Ovary (tissue), 9 donors: Measurements from ENCODE around the gene PCSK5. TPM values are rescaled to one million over a fixed set of nuclear protein-coding genes. Genes with fewer than 3 reads are reported as not detected.

Source experiments
- DNase-seq, 5 donors: peaks; one replicate each; pipeline ENCODE4 v3.0.0-alpha.2; 2019 to 2020
- H3K27ac ChIP-seq, 2 donors: fragments of 200-600 bp; one replicate each; pipeline versions ENCODE4 v1.5.1 to v1.8.0; 2019 to 2022
- H3K27me3 ChIP-seq: fragments of 200-600 bp; one replicate; pipeline ENCODE4 v1.8.0; 2022
- H3K36me3 ChIP-seq: fragments of 200-600 bp; sonication (generic); one replicate; pipeline ENCODE4 v1.5.1; 2019
- H3K4me1 ChIP-seq: one replicate; pipeline ENCODE4 v1.8.1; 2013; ENCODE audit warnings: mild to moderate bottlenecking, moderate library complexity; ENCODE audit not compliant: insufficient read depth
- H3K4me3 ChIP-seq: fragments of 200-600 bp; sonication (generic); one replicate; pipeline ENCODE4 v1.5.1; 2017
- H3K9me3 ChIP-seq, 2 donors: fragments of 200-600 bp in 1 of 2; sonication (generic) in 1 of 2; one replicate each; pipeline versions ENCODE4 v1.5.1 to v1.8.1; 2013 to 2019; ENCODE audit warnings: mild to moderate bottlenecking in 1 of 2, moderate library complexity in 1 of 2
- CTCF ChIP-seq, 3 donors: fragments of 450-650 bp in 2 of 3; fragments of 200-600 bp in 1 of 3; IDR thresholded peaks; one replicate each; pipeline versions ENCODE4 v1.5.1 to v1.8.0; 2016 to 2022; ENCODE audit warnings: antibody characterized with exemption in 3 of 3, mild to moderate bottlenecking in 1 of 3
- EP300 ChIP-seq: sonication (generic); formaldehyde crosslinking; IDR thresholded peaks from one replicate; pipeline ENCODE4 v1.6.1; 2017; ENCODE audit warnings: antibody characterized with exemption
- POLR2A ChIP-seq: fragments of 450-650 bp; IDR thresholded peaks from one replicate; pipeline ENCODE4 v1.6.1; 2017; ENCODE audit warnings: antibody characterized with exemption, mild to moderate bottlenecking, moderate library complexity
- WGBS, 3 donors: extraction: QIAGEN DNeasy Blood & Tissue Kit in 1 of 3; methylation state at CpG; one replicate each; pipeline versions ENCODE4 v1.1.5 to v1.1.7; 2013 to 2017; 5-methylcytosine and 5-hydroxymethylcytosine counted together
- intact Hi-C, 4 donors: fragments of 100-400 bp; cut with DNase I; formaldehyde crosslinking; loops; one replicate each; pipeline versions ENCODE4 v1.11.0 to v1.15.1; 2022 to 2023
- polyA plus RNA-seq, 2 donors: library from polyadenylated mRNA; stranded (reverse); fragments of 200-250 nt in 1 of 2; fragments of 350-450 nt in 1 of 2; fragmentation: Illumina TruSeq in 1 of 2; extraction: RNeasy Lipid Tissue Mini Kit (QIAGEN cat#74804) in 1 of 2; gene quantifications; one replicate each; pipeline ENCODE4 v1.2.3, GENCODE V29; 2013 to 2014
- total RNA-seq, 7 donors: library from RNA; depleted of rRNA in 2 of 7; stranded (reverse); fragments of >200 nt in 2 of 7; fragmentation: NEBNext Ultra II Directional in 3 of 7; extraction: Animal tissue kit (Norgen Biotek cat#: 25700) in 3 of 7; gene quantifications; one replicate each; pipeline versions ENCODE4 v1.1.0 to v1.2.4, GENCODE V29; 2016 to 2023
- donor health status: DM: no; HTN: no; CAD: no; lungs with moderate emphysema.
- donor health status: DM: no; HTN: no; CAD: no.
- donor health status: Bipolar disorder and iron deficiency.
- donor health status: DM: yes; HTN: yes; CAD: no.
- donor health status: DM: no; HTN: no; CAD: no.
- donor health status: DM: yes; HTN: yes; CAD: no.

PCSK5 gene
- total and polyA plus RNA-seq, 9 donors: 12.7 to 41.8 (median 28.3) TPM

- no peak overlapping the region for H3K4me3 ChIP-seq
- H3K27me3 ChIP-seq: no peaks in the 10 kb centered on the region
- H3K9me3 ChIP-seq: no peaks in the 10 kb centered on the region
- no peak for DNase-seq
- H3K36me3 ChIP-seq: no peaks in the 10 kb centered on the region
- H3K4me1 ChIP-seq: peaks cover 11% of the 10 kb centered on the region
- TF ChIP-seq CTCF (IDR thresholded peaks at IDR 0.05) (no peak), POLR2A (no peak), EP300 (no peak)
- 92 to 95% (median 94%) methylated on average over 10 of the region's 10 CpGs for WGBS, 3 donors
- intact Hi-C loops: no loop called here
- H3K27ac ChIP-seq: no peak overlapping the region
These were observed 200.4 kb downstream of the PCSK5 start for GRCh38 chr9:76090909-76091308.

GRCh38 chr9:76092572-76092971 is 202.1 kb downstream of the PCSK5 start:
- Histone ChIP-seq H3K9me3 (no peaks in the 10 kb centered on the region), H3K27ac (no peak overlapping the region), H3K4me3 (no peak overlapping the region), H3K36me3 (no peaks in the 10 kb centered on the region), H3K4me1 (peaks cover 11% of the 10 kb centered on the region), H3K27me3 (no peaks in the 10 kb centered on the region)
- TF ChIP-seq CTCF (IDR thresholded peaks at IDR 0.05) (no peak), POLR2A (no peak), EP300 (no peak)
- intact Hi-C loops: no loop called here
- no peak for DNase-seq
- WGBS, 3 donors: 15 to 34% (median 16%) methylated on average over 4 of the region's 4 CpGs

- no peak for TF ChIP-seq POLR2A
- TF ChIP-seq EP300: no peak
- TF ChIP-seq CTCF (IDR thresholded peaks at IDR 0.05): no peak
- H3K27ac ChIP-seq: no peak overlapping the region
- H3K4me1 ChIP-seq: peaks cover 11% of the 10 kb centered on the region
- no peak overlapping the region for H3K4me3 ChIP-seq
- intact Hi-C loops: no loop called here
- WGBS, 3 donors: 92 to 97% (median 93%) methylated on average over 4 of the region's 4 CpGs
- H3K36me3 ChIP-seq: no peaks in the 10 kb centered on the region
- DNase-seq: no peak
- no peaks in the 10 kb centered on the region for H3K27me3 ChIP-seq
- no peaks in the 10 kb centered on the region for H3K9me3 ChIP-seq
These were observed 205.1 kb downstream of the PCSK5 start for GRCh38 chr9:76095585-76095984.

- Histone ChIP-seq H3K4me1 (peaks cover 9% of the 10 kb centered on the region), H3K27me3 (no peaks in the 10 kb centered on the region), H3K36me3 (no peaks in the 10 kb centered on the region), H3K9me3 (no peaks in the 10 kb centered on the region), H3K4me3 (no peak overlapping the region), H3K27ac (no peak overlapping the region)
- DNase-seq: no peak
- WGBS, 3 donors: 90 to 96% (median 92%) methylated on average over 8 of the region's 8 CpGs
- TF ChIP-seq POLR2A: no peak
- no peak for TF ChIP-seq EP300
- no peak for TF ChIP-seq CTCF (IDR thresholded peaks at IDR 0.05)
- intact Hi-C loops: no loop called here
These were observed 209.0 kb downstream of the PCSK5 start for GRCh38 chr9:76099516-76099915.

- intact Hi-C loops: loop anchor here in 1 of 4 donors (10.0 kb wide), 1 partner anchor 206 kb away; the partner anchor contains the start of gene PCSK5
- H3K9me3 ChIP-seq: no peaks in the 10 kb centered on the region
- WGBS, 3 donors: 11 to 21% (median 17%) methylated on average over 5 of the region's 5 CpGs
These were observed 210.6 kb downstream of the PCSK5 start for GRCh38 chr9:76101075-76101474.

More at GRCh38 chr9:76101075-76101474, 210.6 kb downstream of the PCSK5 start:
- no peak overlapping the region for H3K4me3 ChIP-seq
- peaks cover 12% of the 10 kb centered on the region for H3K4me1 ChIP-seq
- TF ChIP-seq POLR2A: no peak
- peak overlapping the region in 1 of 2 donors; percentile 20 for H3K27ac ChIP-seq
- no peak for DNase-seq
- no peaks in the 10 kb centered on the region for H3K27me3 ChIP-seq
- no peaks in the 10 kb centered on the region for H3K36me3 ChIP-seq
